Activated CD4-positive, alpha-beta T cell treated with anti-CD3 and anti-CD28 coated beads, Interleukin-2, amount 10 ng/mL, durations not matched to agents 7 days and 5 days (primary cell): ENCODE results near the gene ZFP42. TPM values are rescaled to one million over a fixed set of nuclear protein-coding genes. Genes with fewer than 3 reads are reported as not detected.

ENCODE experiments used
- CTCF ChIA-PET: fragments of 350-600 bp; sonication (Branson Sonifier 250); formaldehyde crosslinking; loops from one replicate; lab custom pipeline; 2021; ENCODE audit warnings: antibody characterized with exemption; lab: Charles Lee
- POLR2A ChIA-PET: fragments of 350-600 bp; sonication (Branson Sonifier 250); formaldehyde crosslinking; loops from one replicate; lab custom pipeline; 2021; ENCODE audit warnings: antibody characterized with exemption; lab: Charles Lee
- DNase-seq: peaks from one replicate; pipeline ENCODE4 v3.0.0-alpha.2; 2020
- H3K27ac Mint-ChIP-seq: one replicate; pipeline ENCODE4 v1.8.0; 2021; ENCODE audit warnings: mild to moderate bottlenecking, moderate library complexity, mixed read lengths
- H3K27me3 Mint-ChIP-seq: one replicate; pipeline ENCODE4 v1.8.0; 2021; ENCODE audit warnings: mixed read lengths
- H3K36me3 Mint-ChIP-seq: one replicate; pipeline ENCODE4 v1.8.0; 2021; ENCODE audit warnings: low read depth, mixed read lengths
- H3K4me1 Mint-ChIP-seq: one replicate; pipeline ENCODE4 v1.8.0; 2021; ENCODE audit warnings: mixed read lengths
- H3K4me3 Mint-ChIP-seq: one replicate; pipeline ENCODE4 v1.8.0; 2021; ENCODE audit warnings: mild to moderate bottlenecking, moderate library complexity, mixed read lengths
- H3K9me3 Mint-ChIP-seq: one replicate; pipeline ENCODE4 v1.8.0; 2021; ENCODE audit warnings: mixed read lengths
- total RNA-seq, 2 experiments: library from RNA; stranded (reverse); gene quantifications; one replicate each; pipeline ENCODE4 v1.2.3, GENCODE V29; 2021

ZFP42 gene
- total RNA-seq, 2 experiments from 2014 or later: not detected

DNA sequence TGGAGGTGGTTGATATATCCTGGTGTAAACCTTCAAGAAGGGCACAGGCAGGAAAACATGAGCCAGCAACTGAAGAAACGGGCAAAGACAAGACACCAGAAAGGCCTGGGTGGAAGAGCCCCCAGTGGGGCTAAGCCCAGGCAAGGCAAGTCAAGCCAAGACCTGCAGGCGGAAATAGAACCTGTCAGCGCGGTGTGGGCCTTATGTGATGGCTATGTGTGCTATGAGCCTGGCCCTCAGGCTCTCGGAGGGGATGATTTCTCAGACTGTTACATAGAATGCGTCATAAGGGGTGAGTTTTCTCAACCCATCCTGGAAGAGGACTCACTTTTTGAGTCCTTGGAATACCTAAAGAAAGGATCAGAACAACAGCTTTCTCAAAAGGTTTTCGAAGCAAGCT, 7.2 kb downstream of the ZFP42 start:
- Mint-ChIP-seq H3K4me1 (no peaks in the 10 kb centered on the region), H3K36me3 (no peaks in the 10 kb centered on the region), H3K27me3 (no peaks in the 10 kb centered on the region), H3K27ac (no peak overlapping the region), H3K4me3 (no peak overlapping the region), H3K9me3 (peaks cover 10% of the 10 kb centered on the region)
- POLR2A ChIA-PET: no interaction called here
- DNase-seq: no peak
- CTCF ChIA-PET: no interaction called here

GRCh38 chr4:188005561-188005960, 10.0 kb downstream of the ZFP42 start:
- no peak for DNase-seq
- POLR2A ChIA-PET: no interaction called here
- H3K4me1 Mint-ChIP-seq: no peaks in the 10 kb centered on the region
- H3K36me3 Mint-ChIP-seq: no peaks in the 10 kb centered on the region
- H3K27me3 Mint-ChIP-seq: no peaks in the 10 kb centered on the region
- H3K9me3 Mint-ChIP-seq: peaks cover 14% of the 10 kb centered on the region
- no peak overlapping the region for H3K27ac Mint-ChIP-seq
- CTCF ChIA-PET: no interaction called here
- no peak overlapping the region for H3K4me3 Mint-ChIP-seq

- no peak for DNase-seq
- Mint-ChIP-seq H3K27me3 (no peaks in the 10 kb centered on the region), H3K4me1 (no peaks in the 10 kb centered on the region), H3K27ac (no peak overlapping the region), H3K4me3 (no peak overlapping the region), H3K36me3 (no peaks in the 10 kb centered on the region), H3K9me3 (peaks cover 14% of the 10 kb centered on the region)
- ChIA-PET CTCF (no interaction called here), POLR2A (interaction anchor here (0.7 kb wide), 1 partner anchor 1425 kb away, joined by 3 read pairs; no protein-coding TSS in a partner anchor)
Observed at GRCh38 chr4:188006285-188006848, 10.8 kb downstream of the ZFP42 start.

DNA sequence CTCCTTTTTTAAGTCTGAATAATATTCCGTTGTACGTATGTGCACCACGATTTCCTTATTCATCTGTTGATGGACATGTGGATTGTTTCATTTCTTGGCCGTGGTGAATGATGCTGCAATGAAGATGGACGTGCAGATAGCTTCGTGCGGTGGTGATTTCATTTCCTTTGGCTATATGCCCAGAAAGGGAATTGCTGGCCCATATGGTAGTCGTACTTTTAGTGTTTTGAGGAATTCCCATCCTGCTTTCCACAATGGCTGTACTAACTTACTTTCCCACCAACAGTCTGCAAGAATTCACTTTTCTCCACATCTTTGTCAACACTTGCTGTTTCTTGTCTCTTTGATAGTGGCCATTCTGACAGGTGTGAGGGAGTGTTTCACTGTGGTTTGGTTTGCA, 12.8 kb downstream of the ZFP42 start:
- Mint-ChIP-seq H3K36me3 (no peaks in the 10 kb centered on the region), H3K27me3 (no peaks in the 10 kb centered on the region), H3K4me3 (no peak overlapping the region), H3K9me3 (peaks cover 10% of the 10 kb centered on the region), H3K27ac (no peak overlapping the region), H3K4me1 (no peaks in the 10 kb centered on the region)
- ChIA-PET POLR2A (no interaction called here), CTCF (no interaction called here)
- no peak for DNase-seq

GRCh38 chr4:188012426-188012945, 16.9 kb downstream of the ZFP42 start:
- Mint-ChIP-seq H3K27ac (no peak overlapping the region), H3K36me3 (no peaks in the 10 kb centered on the region), H3K4me3 (no peak overlapping the region), H3K4me1 (no peaks in the 10 kb centered on the region), H3K9me3 (peaks cover 10% of the 10 kb centered on the region), H3K27me3 (no peaks in the 10 kb centered on the region)
- DNase-seq: no peak
- CTCF ChIA-PET: no interaction called here
- POLR2A ChIA-PET: no interaction called here

GRCh38 chr4:188015025-188015940, 19.7 kb downstream of the ZFP42 start:
- H3K36me3 Mint-ChIP-seq: no peaks in the 10 kb centered on the region
- no peaks in the 10 kb centered on the region for H3K4me1 Mint-ChIP-seq
- peaks cover 6% of the 10 kb centered on the region for H3K9me3 Mint-ChIP-seq
- ChIA-PET POLR2A (no interaction called here), CTCF (no interaction called here)
- no peak overlapping the region for H3K27ac Mint-ChIP-seq
- H3K27me3 Mint-ChIP-seq: no peaks in the 10 kb centered on the region
- no peak overlapping the region for H3K4me3 Mint-ChIP-seq
- DNase-seq: no peak

- DNase-seq: no peak
- Mint-ChIP-seq H3K9me3 (peaks cover 5% of the 10 kb centered on the region), H3K27me3 (no peaks in the 10 kb centered on the region), H3K4me3 (no peak overlapping the region), H3K4me1 (no peaks in the 10 kb centered on the region), H3K36me3 (no peaks in the 10 kb centered on the region), H3K27ac (no peak overlapping the region)
- POLR2A ChIA-PET: no interaction called here
- CTCF ChIA-PET: no interaction called here
Observed at GRCh38 chr4:188016754-188017153, 21.2 kb downstream of the ZFP42 start.

- POLR2A ChIA-PET: no interaction called here
- peaks cover 4% of the 10 kb centered on the region for H3K9me3 Mint-ChIP-seq
- CTCF ChIA-PET: no interaction called here
- H3K27me3 Mint-ChIP-seq: no peaks in the 10 kb centered on the region
- no peaks in the 10 kb centered on the region for H3K36me3 Mint-ChIP-seq
- H3K4me1 Mint-ChIP-seq: no peaks in the 10 kb centered on the region
- DNase-seq: no peak
- no peak overlapping the region for H3K27ac Mint-ChIP-seq
- no peak overlapping the region for H3K4me3 Mint-ChIP-seq
Observed at GRCh38 chr4:188018262-188018661, 22.7 kb downstream of the ZFP42 start.

GRCh38 chr4:188021548-188022249, 26.1 kb downstream of the ZFP42 start:
- no peaks in the 10 kb centered on the region for H3K9me3 Mint-ChIP-seq
- H3K36me3 Mint-ChIP-seq: no peaks in the 10 kb centered on the region
- no peaks in the 10 kb centered on the region for H3K4me1 Mint-ChIP-seq
- H3K4me3 Mint-ChIP-seq: no peak overlapping the region
- DNase-seq: no peak
- ChIA-PET CTCF (no interaction called here), POLR2A (no interaction called here)
- no peaks in the 10 kb centered on the region for H3K27me3 Mint-ChIP-seq
- no peak overlapping the region for H3K27ac Mint-ChIP-seq

GRCh38 chr4:188023682-188024081, 28.1 kb downstream of the ZFP42 start:
- no peak overlapping the region for H3K27ac Mint-ChIP-seq
- DNase-seq: no peak
- H3K36me3 Mint-ChIP-seq: no peaks in the 10 kb centered on the region
- CTCF ChIA-PET: no interaction called here
- no peaks in the 10 kb centered on the region for H3K4me1 Mint-ChIP-seq
- POLR2A ChIA-PET: no interaction called here
- peaks cover 5% of the 10 kb centered on the region for H3K9me3 Mint-ChIP-seq
- no peaks in the 10 kb centered on the region for H3K27me3 Mint-ChIP-seq
- H3K4me3 Mint-ChIP-seq: no peak overlapping the region

GRCh38 chr4:188025476-188025875, 29.9 kb downstream of the ZFP42 start:
- Mint-ChIP-seq H3K4me3 (no peak overlapping the region), H3K27ac (no peak overlapping the region), H3K27me3 (no peaks in the 10 kb centered on the region), H3K36me3 (no peaks in the 10 kb centered on the region), H3K9me3 (peaks cover 8% of the 10 kb centered on the region), H3K4me1 (no peaks in the 10 kb centered on the region)
- no peak for DNase-seq
- POLR2A ChIA-PET: no interaction called here
- CTCF ChIA-PET: no interaction called here

GRCh38 chr4:188029114-188029513, 33.5 kb downstream of the ZFP42 start:
- peaks cover 11% of the 10 kb centered on the region for H3K9me3 Mint-ChIP-seq
- no peak overlapping the region for H3K4me3 Mint-ChIP-seq
- no peaks in the 10 kb centered on the region for H3K36me3 Mint-ChIP-seq
- H3K27me3 Mint-ChIP-seq: peaks cover 5% of the 10 kb centered on the region
- CTCF ChIA-PET: no interaction called here
- DNase-seq: no peak
- no peak overlapping the region for H3K27ac Mint-ChIP-seq
- POLR2A ChIA-PET: no interaction called here
- H3K4me1 Mint-ChIP-seq: no peaks in the 10 kb centered on the region

DNA sequence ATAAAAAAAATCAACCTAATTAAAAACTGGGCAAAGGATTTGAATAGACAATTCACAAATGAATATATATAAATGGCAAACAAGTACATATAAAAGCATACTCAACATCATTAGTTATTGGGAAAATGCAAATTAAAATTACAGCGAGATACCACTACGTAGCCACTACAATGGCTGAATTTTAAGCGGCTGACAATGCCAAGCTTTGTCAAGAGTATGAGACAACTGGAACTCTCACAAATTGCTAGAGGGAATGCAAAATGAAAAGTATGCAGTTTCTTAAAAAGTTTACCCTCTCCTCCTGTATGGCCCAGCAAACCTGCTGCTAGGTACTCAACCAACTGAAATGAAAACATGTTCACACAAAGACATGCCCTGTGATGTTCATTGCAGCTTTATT, 34.8 kb downstream of the ZFP42 start:
- H3K36me3 Mint-ChIP-seq: no peaks in the 10 kb centered on the region
- no peak for DNase-seq
- peaks cover 14% of the 10 kb centered on the region for H3K9me3 Mint-ChIP-seq
- H3K4me1 Mint-ChIP-seq: no peaks in the 10 kb centered on the region
- H3K4me3 Mint-ChIP-seq: no peak overlapping the region
- peaks cover 5% of the 10 kb centered on the region for H3K27me3 Mint-ChIP-seq
- H3K27ac Mint-ChIP-seq: no peak overlapping the region
- ChIA-PET POLR2A (no interaction called here), CTCF (no interaction called here)
